SJCRH30 (cell line): ENCODE results near the gene TRIM71. TPM values are rescaled to one million over a fixed set of nuclear protein-coding genes. Genes with fewer than 3 reads are reported as not detected.
"Not testable (repeated sequence)": the region's sequence is repeated elsewhere in the genome, so short reads cannot be mapped to it uniquely, and the experiment has no call there.

Experiments
- DNase-seq, 2 experiments: peaks; one replicate each; pipeline ENCODE4 v3.0.0-alpha.2; 2015 to 2020
- H3K27ac ChIP-seq: fragments of 250-450 bp; sonication (Bioruptor Pico); 2 replicates; pipeline ENCODE4 v1.5.1; 2020; ENCODE audit warnings: mild to moderate bottlenecking, moderate library complexity
- H3K27me3 ChIP-seq: fragments of 250-450 bp; sonication (Bioruptor Pico); 2 replicates; pipeline ENCODE4 v1.5.1; 2020; ENCODE audit warnings: mild to moderate bottlenecking, moderate library complexity
- H3K36me3 ChIP-seq: fragments of 250-450 bp; sonication (Bioruptor Pico); 2 replicates; pipeline ENCODE4 v1.5.1; 2020; ENCODE audit warnings: mild to moderate bottlenecking, moderate library complexity
- H3K4me1 ChIP-seq: fragments of 250-450 bp; sonication (Bioruptor Pico); 2 replicates; pipeline ENCODE4 v1.5.1; 2020; ENCODE audit warnings: mild to moderate bottlenecking, moderate library complexity
- H3K4me3 ChIP-seq: fragments of 250-450 bp; sonication (Bioruptor Pico); 2 replicates; pipeline ENCODE4 v1.5.1; 2020; ENCODE audit warnings: mild to moderate bottlenecking, moderate library complexity
- H3K9me3 ChIP-seq: fragments of 250-450 bp; sonication (Bioruptor Pico); replicated peaks from 2 replicates; pipeline ENCODE4 v1.5.1; 2020; ENCODE audit warnings: mild to moderate bottlenecking, moderate library complexity
- total RNA-seq: library from RNA; depleted of rRNA; stranded (reverse); fragments of >200 nt; shearing (Covaris generic); gene quantifications from 2 replicates; pipeline ENCODE4 v1.2.3, GENCODE V29; 2014; rRNA removed

Gene TRIM71
- total RNA-seq, 1 experiment from 2014 or later: not detected

DNA sequence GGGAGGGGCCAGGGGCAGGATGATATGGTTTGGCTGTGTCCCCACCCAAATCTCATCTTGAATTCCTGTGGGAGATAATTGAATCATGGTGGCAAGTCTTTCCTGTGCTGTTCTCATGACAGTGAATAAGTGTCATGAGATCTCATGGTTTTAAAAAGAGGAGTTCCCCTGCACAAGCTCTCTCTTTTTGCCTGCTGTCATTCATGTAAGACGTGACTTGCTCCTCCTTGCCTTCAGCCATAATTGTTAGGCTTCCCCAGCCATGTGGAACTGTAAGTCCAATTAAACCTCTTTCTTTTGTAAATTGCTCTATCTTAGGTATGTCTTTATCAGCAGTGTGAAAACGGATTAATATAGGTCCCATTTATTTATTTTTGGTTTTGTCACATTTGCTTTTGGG lies 113.5 kb downstream of the TRIM71 start:
- H3K9me3 ChIP-seq, H3K27me3 ChIP-seq, H3K4me1 ChIP-seq: not testable (repeated sequence)

DNA sequence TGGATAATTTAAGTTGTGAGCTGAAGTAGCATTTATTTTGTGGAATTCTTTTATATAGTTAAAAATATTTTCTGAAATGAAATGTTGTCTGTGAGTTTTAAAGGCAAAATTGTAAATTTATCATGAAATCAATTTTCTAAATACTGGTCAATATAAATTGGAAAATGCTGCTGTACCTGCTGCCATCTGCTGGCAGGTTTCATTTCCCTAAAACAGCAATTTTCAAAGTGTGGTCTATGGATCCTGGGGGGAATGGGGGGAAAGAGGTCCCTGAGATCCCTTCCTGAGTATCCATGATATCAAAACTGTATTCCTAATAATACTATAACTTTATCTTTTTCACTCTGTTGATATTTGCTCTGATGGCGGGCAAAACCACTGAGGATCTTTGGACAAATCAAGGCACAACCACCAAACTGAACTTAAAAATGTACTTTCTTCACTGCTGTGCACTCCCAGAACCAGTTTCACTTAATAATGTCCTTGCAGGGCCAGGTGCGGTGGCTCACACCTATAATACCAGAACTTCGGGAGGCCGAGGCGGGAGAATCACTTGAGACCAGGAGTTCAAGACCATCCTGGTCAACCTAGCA lies 116.4 kb downstream of the TRIM71 start:
- H3K36me3 ChIP-seq: no peaks in the 10 kb centered on the region
- no peaks in the 10 kb centered on the region for H3K9me3 ChIP-seq
- peak in 1 of 2 experiments; percentile 27 for DNase-seq
- H3K4me1 ChIP-seq: no peaks in the 10 kb centered on the region
- no peak overlapping the region for H3K4me3 ChIP-seq
- H3K27me3 ChIP-seq: no peaks in the 10 kb centered on the region
- H3K27ac ChIP-seq: no peak overlapping the region

More for the DNA sequence above, 113.5 kb downstream of the TRIM71 start:
- DNase-seq, H3K27ac ChIP-seq, H3K36me3 ChIP-seq, H3K4me3 ChIP-seq: not testable (repeated sequence)

DNA sequence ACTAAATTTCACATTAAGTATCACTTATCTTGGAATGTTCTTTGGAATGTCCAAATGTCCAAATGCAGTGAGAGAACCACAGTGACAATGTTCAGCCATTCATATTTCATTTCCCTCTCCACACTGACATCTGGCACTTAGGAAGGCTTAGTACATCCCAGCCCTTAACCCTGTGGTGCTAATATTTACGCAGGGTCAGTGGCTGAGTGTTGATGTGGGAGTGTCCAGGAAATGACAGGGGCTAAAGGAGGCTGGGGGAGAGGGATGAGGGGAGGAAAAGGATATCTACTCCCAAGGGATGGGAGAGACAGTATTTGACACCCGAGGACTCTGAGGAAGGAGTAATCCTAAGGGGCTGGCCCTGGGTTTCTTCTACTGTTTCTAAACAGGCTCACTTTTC lies 119.5 kb downstream of the TRIM71 start:
- no peaks in the 10 kb centered on the region for H3K27me3 ChIP-seq
- no peaks in the 10 kb centered on the region for H3K4me1 ChIP-seq
- peak in 1 of 2 experiments; percentile 17 for DNase-seq
- no peaks in the 10 kb centered on the region for H3K9me3 ChIP-seq
- no peak overlapping the region for H3K4me3 ChIP-seq
- H3K27ac ChIP-seq: no peak overlapping the region
- no peaks in the 10 kb centered on the region for H3K36me3 ChIP-seq

DNA sequence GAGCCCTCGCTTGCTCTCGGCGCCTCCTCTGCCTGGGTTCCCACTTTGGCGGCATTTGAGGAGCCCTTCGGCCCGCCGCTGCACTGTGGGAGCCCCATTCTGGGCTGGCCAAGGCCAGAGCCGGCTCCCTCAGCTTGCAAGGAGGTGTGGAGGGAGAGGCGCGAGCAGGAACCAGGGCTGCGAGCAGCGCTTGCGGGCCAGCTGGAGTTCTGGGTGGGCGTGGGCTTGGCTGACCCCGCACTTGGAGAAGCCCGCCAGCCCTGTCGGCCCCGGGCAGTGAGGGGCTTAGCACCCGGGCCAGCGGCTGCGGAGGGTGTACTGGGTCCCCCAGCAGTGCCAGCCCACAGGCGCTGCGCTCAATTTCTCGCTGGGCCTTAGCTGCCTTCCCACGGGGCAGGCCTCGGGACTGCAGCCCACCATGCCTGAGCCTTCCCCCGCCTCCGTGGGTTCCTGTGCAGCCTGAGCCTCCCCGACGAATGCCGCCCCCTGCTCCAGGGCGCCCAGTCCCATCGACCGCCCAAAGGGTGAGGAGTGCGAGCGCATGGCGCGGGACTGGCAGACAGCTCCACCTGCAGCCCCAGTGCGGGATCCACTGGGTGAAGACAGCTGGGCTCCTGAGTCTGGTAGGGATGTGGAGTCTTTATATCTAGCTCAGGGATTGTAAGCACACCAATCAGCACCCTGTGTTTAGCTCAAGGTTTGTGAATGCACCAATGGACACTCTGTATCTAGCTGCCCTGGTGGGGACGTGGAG lies 121.9 kb downstream of the TRIM71 start:
- not testable (repeated sequence) for H3K4me3 ChIP-seq, H3K4me1 ChIP-seq, H3K36me3 ChIP-seq, H3K9me3 ChIP-seq, DNase-seq, H3K27me3 ChIP-seq, H3K27ac ChIP-seq

DNA sequence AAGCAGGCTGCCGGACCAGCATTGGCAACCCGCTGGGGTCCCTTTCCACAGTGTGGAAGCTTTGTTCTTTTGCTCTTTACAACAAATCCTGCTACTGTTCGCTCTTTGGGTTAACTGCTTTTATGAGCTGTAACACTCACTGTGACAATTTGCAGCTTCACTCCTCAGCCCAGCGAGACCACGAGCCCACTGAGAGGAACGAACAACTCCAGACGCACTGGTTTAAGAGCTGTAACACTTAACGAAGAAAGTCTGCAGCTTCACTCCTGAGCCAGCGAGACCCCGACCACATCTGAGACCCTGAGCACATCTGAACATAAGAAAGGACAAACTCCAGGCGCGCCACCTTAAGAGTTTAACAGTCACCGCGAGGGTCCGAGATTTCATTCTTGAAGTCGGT lies 122.9 kb downstream of the TRIM71 start:
- H3K9me3 ChIP-seq: no peaks in the 10 kb centered on the region
- no peaks in the 10 kb centered on the region for H3K27me3 ChIP-seq
- no peaks in the 10 kb centered on the region for H3K36me3 ChIP-seq
- H3K4me1 ChIP-seq: no peaks in the 10 kb centered on the region
- H3K4me3 ChIP-seq: no peak overlapping the region
- DNase-seq: no peak
- H3K27ac ChIP-seq: no peak overlapping the region

DNA sequence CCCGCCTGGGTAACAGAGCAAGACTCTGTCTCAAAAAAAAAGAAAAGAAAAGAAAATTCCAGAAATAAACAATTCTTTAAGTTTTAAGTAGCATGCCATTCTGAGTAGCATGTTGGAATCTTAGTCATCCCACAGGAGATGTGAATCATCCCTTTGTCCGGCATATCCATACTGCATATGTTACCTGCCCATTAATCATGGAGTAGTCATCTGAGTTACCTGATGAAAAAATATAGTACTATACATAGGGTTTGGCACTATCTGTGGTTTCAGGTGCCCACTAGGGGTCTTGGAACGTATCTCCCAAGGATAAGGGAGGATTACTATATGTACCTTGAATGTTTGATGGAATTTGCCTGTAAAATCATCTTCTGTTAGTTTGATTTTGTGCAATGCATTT lies 127.3 kb downstream of the TRIM71 start:
- no peak overlapping the region for H3K4me3 ChIP-seq
- no peaks in the 10 kb centered on the region for H3K27me3 ChIP-seq
- H3K27ac ChIP-seq: no peak overlapping the region
- no peaks in the 10 kb centered on the region for H3K4me1 ChIP-seq
- no peak for DNase-seq
- no peaks in the 10 kb centered on the region for H3K36me3 ChIP-seq
- no peaks in the 10 kb centered on the region for H3K9me3 ChIP-seq

DNA sequence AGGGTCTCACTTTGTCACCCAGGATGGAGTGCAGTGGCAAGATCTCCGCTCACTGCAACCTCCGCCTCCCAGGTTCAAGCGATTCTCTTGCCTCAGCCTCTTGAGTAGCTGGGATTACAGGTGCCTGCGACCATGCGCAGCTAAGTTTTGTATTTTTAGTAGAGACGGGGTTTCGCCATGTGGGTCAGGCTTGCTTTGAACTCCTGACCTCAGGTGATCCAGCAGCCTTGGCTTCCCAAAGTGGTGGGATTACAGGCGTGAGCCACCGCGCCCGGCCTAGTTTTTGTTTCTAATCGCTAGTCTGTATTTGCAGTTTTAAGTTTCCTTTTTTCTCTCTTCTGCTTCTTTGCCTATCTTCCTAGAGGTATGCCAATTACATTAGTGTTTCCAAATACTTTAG lies 127.8 kb downstream of the TRIM71 start:
- H3K27ac ChIP-seq, DNase-seq, H3K9me3 ChIP-seq, H3K4me1 ChIP-seq, H3K4me3 ChIP-seq, H3K36me3 ChIP-seq, H3K27me3 ChIP-seq: not testable (repeated sequence)

DNA sequence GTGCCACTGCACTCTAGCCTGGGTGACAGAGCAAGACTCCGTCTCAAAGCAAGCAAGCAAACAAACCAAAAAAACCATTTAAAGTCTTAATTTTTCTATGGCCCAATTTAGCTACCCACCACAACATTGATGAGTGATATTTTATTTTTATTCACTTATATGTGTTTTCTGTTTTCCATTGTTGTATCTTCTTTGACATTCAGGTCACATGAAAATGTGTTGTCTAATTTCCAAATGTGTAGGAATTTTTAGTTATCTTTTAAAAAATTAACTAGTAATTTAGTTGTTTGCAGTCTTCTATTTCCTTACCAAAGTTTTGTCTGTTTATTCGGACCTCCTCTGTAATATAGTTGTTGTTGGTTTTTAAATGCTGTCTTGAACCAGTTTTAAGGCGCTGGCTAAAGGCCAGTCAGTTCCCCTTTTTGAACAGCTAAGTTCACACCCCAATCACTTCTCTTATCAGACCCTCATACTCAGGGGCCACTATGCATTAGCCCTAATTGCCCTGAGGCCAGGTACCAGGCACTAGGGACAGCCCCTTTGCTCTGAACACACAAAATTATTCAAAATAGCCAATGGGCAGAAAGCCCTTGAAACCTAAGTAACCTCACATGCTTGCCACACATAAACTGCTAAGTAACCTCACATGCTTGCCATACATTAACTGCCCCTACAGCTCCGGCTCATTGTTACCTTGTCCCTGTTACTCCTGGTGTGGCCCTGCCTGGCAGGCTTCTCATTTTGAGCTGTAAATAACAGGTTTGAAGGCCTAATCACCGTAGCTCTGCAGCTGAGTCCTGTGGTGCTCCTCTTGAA lies 129.4 kb downstream of the TRIM71 start:
- no peak overlapping the region for H3K27ac ChIP-seq
- H3K36me3 ChIP-seq: no peaks in the 10 kb centered on the region
- no peaks in the 10 kb centered on the region for H3K9me3 ChIP-seq
- no peak overlapping the region for H3K4me3 ChIP-seq
- no peak for DNase-seq
- no peaks in the 10 kb centered on the region for H3K4me1 ChIP-seq
- H3K27me3 ChIP-seq: no peaks in the 10 kb centered on the region

Other genes with a start within 250 kb of the TRIM71 start
- 25.3 and 27.1 TPM in 2 replicates for gene DYNC1LI1, start 247.1 kb upstream of the TRIM71 start, total RNA-seq
- gene CNOT10, start 132.8 kb upstream of the TRIM71 start, total RNA-seq: 23.2 and 23.9 TPM in 2 replicates
- gene CCR4, start 133.6 kb downstream of the TRIM71 start, total RNA-seq: not detected in 2 replicates